GM19324 (cell line): ENCODE results near the gene ADAM19.

ENCODE experiments used
- ATAC-seq: cut with Tn5 transposase; IDR thresholded peaks from one replicate; pipeline ENCODE4 v1.9.1; 2021; ENCODE audit warnings: mild to moderate bottlenecking, moderate library complexity; ENCODE audit not compliant: unreplicated experiment, low FRiP score

ADAM19 gene

DNA sequence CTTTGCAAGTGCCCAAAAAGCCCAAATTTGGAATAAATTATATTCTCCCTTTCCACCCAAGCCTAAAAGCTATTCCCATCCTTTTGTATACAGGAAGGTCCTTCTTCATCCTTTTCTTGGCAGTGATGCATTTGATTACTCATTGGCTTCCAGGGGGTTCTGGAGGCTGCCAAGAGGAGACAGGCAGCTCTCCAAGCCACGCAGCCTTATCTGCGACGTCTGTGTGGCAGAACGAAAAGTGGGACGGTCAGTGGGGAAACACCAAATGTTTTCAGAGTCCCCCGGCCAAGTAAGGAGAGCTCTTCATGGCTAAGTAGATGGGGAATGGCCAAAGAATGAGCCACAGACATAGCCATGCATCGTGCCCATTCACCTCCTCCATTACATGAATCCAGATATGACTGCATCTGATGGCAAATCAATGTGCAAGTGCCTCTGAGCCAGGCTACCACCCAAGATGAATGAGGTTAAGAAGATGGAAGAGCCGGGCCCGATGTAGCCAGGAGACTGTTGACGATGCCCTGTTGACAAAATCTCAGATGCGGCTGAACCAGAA lies 12.1 kb downstream of the ADAM19 start:
- ATAC-seq = no peak

DNA sequence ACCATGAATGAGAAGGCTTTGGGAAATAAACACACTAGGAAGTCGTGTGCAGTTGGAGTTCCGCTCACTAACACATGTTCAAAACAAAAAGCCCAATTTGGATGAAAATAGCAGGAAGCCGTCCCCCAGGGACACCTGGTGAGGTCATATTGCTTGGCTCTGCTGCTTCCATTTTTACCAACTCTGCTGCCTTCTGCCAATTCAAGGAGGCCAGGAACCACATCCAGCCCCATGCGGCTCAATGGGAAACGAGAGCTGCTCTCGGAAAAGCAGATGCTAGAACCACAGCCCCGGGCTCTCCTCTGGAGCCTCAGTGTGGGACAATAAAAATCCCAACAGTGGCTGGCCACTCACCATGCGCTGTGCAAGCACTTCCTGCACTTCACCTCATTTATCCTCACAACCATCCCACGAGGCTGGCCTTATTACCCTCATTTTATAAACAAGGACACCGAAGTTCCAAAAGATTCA lies 13.4 kb downstream of the ADAM19 start:
- no peak for ATAC-seq

GRCh38 chr5:157561110-157561509 lies 14.5 kb downstream of the ADAM19 start:
- ATAC-seq = no peak

GRCh38 chr5:157559301-157559700 lies 16.3 kb downstream of the ADAM19 start:
- no peak for ATAC-seq

GRCh38 chr5:157558681-157559080 lies 16.9 kb downstream of the ADAM19 start:
- no peak for ATAC-seq

GRCh38 chr5:157558041-157558595 lies 17.5 kb downstream of the ADAM19 start:
- no peak for ATAC-seq

DNA sequence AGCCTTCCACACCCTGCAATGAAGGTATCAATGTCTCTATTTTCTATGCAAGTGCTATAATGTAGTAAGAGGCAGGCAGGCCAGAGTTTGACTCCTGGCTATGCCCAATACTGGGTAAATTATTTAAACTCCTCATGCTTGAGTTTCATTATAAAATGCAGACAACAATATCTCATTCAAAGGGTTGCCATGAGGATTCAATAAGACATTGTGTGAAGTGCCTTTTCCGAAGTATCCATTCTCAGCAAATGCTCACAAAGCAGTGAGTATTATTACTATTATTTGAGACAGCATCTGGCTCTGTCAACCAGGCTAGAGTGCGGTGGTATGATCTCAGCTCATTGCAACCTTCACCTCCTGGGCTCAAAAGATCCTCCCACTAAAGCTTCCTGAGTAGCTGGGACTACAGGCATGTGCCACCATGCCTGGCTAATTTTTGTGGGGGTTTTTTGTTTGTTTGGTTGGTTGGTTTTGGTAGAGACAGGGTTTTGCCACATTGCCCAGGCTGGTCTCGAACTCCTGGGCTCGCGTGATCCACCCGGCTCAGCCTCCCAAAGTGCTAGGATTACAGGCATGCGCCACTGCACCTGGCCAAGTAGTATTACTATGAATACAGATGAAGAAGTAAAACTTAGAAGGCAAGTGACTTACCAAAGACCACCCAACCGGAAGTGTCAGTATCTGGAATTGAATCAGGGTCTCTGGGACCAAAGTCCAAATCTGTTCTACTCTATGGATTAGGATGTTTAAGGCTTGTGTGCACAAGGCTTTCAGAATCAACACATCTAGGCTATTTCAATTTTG lies 18.8 kb downstream of the ADAM19 start:
- ATAC-seq = no peak

GRCh38 chr5:157555037-157555640 lies 20.4 kb downstream of the ADAM19 start:
- no peak for ATAC-seq

- no peak for ATAC-seq
These were observed 21.2 kb downstream of the ADAM19 start for GRCh38 chr5:157554179-157555036.

DNA sequence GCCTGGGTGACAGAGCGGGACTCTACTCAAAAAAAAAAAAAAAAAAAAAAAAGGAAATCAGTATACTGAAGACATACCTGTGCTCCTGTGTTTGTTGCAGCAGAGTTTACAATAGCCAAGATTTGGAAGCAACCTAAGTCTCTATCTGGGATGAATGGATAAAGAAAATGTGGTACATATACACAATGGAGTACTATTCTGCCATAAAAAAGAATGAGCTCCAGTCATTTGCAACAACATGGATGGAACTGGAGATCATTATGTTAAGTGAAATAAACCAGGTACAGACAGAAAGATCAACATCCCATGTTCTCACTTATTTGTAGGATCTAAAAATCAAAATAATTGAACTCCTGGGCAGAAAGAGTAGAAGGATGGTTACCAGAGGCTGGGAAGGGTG lies 22.9 kb downstream of the ADAM19 start:
- no peak for ATAC-seq

- no peak for ATAC-seq
These were observed 24.9 kb downstream of the ADAM19 start for GRCh38 chr5:157550663-157551062.

DNA sequence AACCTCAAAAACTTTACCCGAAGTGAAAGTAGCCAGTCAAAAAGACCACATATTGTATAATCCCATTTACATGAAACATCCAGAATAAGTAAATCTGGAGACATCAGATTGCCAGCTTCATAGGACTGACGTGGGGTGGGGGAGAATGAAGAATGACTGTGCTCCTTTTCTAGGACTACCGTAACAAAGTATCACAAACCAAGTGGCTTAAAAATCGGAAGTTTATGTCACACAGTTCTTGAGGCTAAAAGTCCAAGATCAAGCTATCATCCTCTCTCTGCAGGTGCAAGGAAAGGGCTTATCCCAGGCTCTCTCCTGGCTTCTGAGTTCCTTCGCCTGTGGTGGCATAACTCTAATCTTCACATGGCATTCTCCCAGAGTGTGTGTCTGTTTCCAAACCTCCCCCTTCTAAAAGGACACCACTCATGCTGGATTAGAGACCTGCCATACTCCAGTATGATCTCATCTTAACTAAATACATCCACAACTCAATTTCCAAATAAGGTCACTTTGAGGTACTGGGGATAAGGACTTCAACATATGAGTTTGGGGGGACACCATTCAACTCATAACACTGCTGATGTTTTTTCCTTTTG lies 25.5 kb downstream of the ADAM19 start:
- ATAC-seq = no peak

- no peak for ATAC-seq
These were observed 26.3 kb downstream of the ADAM19 start for GRCh38 chr5:157549283-157549629.

GRCh38 chr5:157548513-157549282 lies 26.9 kb downstream of the ADAM19 start:
- no peak for ATAC-seq

GRCh38 chr5:157547941-157548512 lies 27.5 kb downstream of the ADAM19 start:
- no peak for ATAC-seq

- ATAC-seq = no peak
These were observed 29.0 kb downstream of the ADAM19 start for GRCh38 chr5:157546456-157547100.

- no peak for ATAC-seq
These were observed 29.8 kb downstream of the ADAM19 start for GRCh38 chr5:157545610-157546310.

- no peak for ATAC-seq
These were observed 31.0 kb downstream of the ADAM19 start for GRCh38 chr5:157544623-157544989.
